Common myeloid progenitor, CD34-positive (primary cell): ENCODE data around the gene ZFPM1.
A peak's percentile ranks its signal among the peaks of the same experiment; 100 is the strongest.

ENCODE experiments used
- CTCF ChIA-PET: fragments of 350-600 bp; sonication (Branson Sonifier 250); formaldehyde crosslinking; loops from one replicate; lab custom pipeline; 2021; ENCODE audit warnings: antibody characterized with exemption; lab: Charles Lee
- POLR2A ChIA-PET: fragments of 350-600 bp; sonication (Branson Sonifier 250); formaldehyde crosslinking; loops from one replicate; lab custom pipeline; 2021; ENCODE audit warnings: antibody characterized with exemption; lab: Charles Lee
- DNase-seq, 3 donors: peaks; one replicate each; pipeline versions ENCODE4 v3.0.0 to v3.0.0-alpha.2; 2013
- H3K27ac ChIP-seq, 2 experiments: 1 replicate in 1 of 2; 2 replicates in 1 of 2; pipeline ENCODE4 v1.7.0; 2013; ENCODE audit warnings: inconsistent platforms in 2 of 2, low read length in 2 of 2, mild to moderate bottlenecking in 2 of 2, low read depth in 1 of 2, moderate library complexity in 1 of 2; ENCODE audit not compliant: severe bottlenecking in 2 of 2, insufficient read depth in 1 of 2, poor library complexity in 1 of 2
- H3K27me3 ChIP-seq, 5 experiments: replicated peaks in 2 of 5; 1 replicate in 3 of 5; 2 replicates in 2 of 5; pipeline versions ENCODE4 v1.6.1 to v1.7.0; 2013; ENCODE audit warnings: low read length in 4 of 5, mild to moderate bottlenecking in 2 of 5, moderate library complexity in 2 of 5, inconsistent platforms in 1 of 5; ENCODE audit not compliant: insufficient read depth in 5 of 5, control insufficient read depth in 4 of 5
- H3K36me3 ChIP-seq, 4 experiments: 1 replicate in 2 of 4; 2 replicates in 2 of 4; pipeline versions ENCODE4 v1.6.1 to v1.7.0; 2013; ENCODE audit warnings: low read length in 3 of 4, control low read depth in 1 of 4, mild to moderate bottlenecking in 1 of 4; ENCODE audit not compliant: control insufficient read depth in 4 of 4, insufficient read depth in 4 of 4
- H3K4me1 ChIP-seq, 4 experiments: 1 replicate in 3 of 4; 2 replicates in 1 of 4; pipeline versions ENCODE4 v1.6.1 to v1.7.1; 2013; ENCODE audit warnings: low read length in 3 of 4, mild to moderate bottlenecking in 3 of 4, control low read depth in 1 of 4, inconsistent platforms in 1 of 4, moderate library complexity in 1 of 4; ENCODE audit not compliant: control insufficient read depth in 4 of 4, insufficient read depth in 4 of 4; ENCODE audit errors: control extremely low read depth in 1 of 4
- H3K4me3 ChIP-seq, 7 experiments: 1 replicate in 4 of 7; 2 replicates in 3 of 7; pipeline versions ENCODE4 v1.5.1 to v1.7.0; 2013; ENCODE audit warnings: mild to moderate bottlenecking in 7 of 7, low read length in 6 of 7, moderate library complexity in 6 of 7, inconsistent platforms in 2 of 7, low read depth in 2 of 7, control low read depth in 1 of 7; ENCODE audit not compliant: insufficient read depth in 4 of 7, control insufficient read depth in 1 of 7; ENCODE audit errors: extremely low read depth in 1 of 7
- H3K9me3 ChIP-seq, 5 experiments: 1 replicate in 4 of 5; 2 replicates in 1 of 5; pipeline versions ENCODE4 v1.6.1 to v1.7.1; 2013; ENCODE audit warnings: low read length in 4 of 5, mild to moderate bottlenecking in 2 of 5, inconsistent platforms in 1 of 5, low read depth in 1 of 5, moderate library complexity in 1 of 5; ENCODE audit not compliant: control insufficient read depth in 4 of 5, insufficient read depth in 2 of 5; ENCODE audit errors: control extremely low read depth in 1 of 5
- WGBS: methylation state at CpG from one replicate; pipeline ENCODE4 v1.1.5; 2013; ENCODE audit not compliant: insufficient coverage; 5-methylcytosine and 5-hydroxymethylcytosine counted together

ZFPM1 gene

DNA sequence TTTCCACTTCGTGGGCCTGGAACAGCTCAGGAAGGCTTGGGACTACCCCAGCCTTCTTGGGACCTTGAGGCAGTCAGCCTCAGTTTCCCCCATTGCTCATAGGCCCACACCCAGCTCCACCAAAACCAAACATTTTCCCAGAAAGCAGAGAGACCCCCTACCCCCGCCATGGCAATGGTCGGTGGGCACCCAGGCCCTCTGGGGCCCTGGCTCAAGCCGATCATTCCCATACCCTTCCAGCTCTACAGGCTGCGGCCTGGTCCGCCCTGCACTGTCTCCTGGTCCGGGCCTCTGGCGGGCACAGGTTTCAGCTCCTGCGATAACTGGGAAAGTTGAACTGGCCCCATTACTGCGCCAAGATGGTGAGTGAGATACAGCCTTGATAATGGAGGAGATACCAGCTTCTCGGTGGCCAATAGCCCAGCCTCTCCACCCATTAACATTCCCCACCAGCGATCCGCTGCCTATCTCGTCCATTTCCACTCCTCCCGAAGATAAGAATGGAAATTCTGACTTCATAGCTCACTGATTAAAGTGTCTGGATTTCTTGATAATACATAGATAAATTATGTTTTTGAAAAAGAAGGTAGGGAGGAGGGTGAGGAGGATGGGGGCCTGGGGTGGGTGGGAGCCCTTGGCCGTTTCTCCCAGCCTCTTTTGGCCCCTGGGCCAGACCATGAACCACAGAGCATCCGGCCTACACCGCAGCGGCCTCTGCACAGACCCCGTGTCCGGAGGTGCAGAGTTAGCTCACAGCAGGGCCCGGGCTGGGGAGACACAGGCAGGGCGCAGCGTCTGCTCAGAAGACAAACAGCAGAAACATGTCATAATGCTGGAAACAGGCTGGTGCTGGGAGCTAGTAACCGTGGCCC, 11.6 kb downstream of the ZFPM1 start:
- Histone ChIP-seq H3K9me3 (no peaks in the 10 kb centered on the region), H3K36me3 (peaks cover 0 to 3% (median 0%) of the 10 kb centered on the region in 4 experiments), H3K4me1 (peaks cover 0 to 84% (median 74%) of the 10 kb centered on the region in 4 experiments), H3K27ac (no peak overlapping the region), H3K4me3 (peak overlapping the region in 3 of 7 experiments; percentile 14 to 36 (median 25)), H3K27me3 (no peaks in the 10 kb centered on the region)
- 49% methylated on average over 14 of the region's 25 CpGs for WGBS
- CTCF ChIA-PET, result interaction anchor here (0.9 to 1.4 kb wide), 3 partner anchors 20 to 96 kb away, joined by 3 to 4 read pairs (median 3); no protein-coding TSS in a partner anchor
- POLR2A ChIA-PET, result interaction anchor here (2.9 kb wide), 1 partner anchor 10 kb away, joined by 18 read pairs; no protein-coding TSS in a partner anchor
- DNase-seq, result peak in 2 of 3 donors; percentile 67 to 82

DNA sequence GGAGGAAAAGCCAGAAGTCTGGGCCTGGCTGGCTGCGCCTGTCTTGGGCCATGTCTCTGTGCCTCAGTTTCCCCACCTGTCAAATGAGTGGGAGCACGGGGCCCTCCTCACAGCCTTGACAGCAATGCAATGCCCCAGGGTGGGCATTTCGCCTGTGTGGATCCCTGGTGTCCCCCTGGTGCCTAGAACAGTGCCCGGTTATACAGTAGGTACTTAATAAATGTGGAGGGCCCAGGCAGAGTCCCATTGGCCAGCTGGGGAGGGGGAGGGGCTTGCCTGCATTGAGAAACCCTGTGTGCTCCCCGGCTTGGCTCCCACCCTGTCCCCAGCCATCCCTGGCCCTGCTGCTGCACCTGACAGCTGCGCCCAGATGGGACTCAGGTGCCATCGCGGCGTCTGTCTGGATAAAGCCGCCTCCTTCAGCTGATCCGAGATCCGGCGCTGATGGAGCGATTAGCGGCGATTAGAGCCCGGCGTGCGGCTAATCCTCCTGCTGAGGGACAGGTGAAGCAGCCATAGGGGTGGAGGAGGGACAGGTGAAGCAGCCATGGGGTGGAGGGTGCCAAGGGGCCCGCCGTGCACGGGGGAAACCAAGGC, 12.4 kb downstream of the ZFPM1 start:
- ChIA-PET POLR2A (interaction anchor here (1.3 to 2.9 kb wide), 2 partner anchors 11 to 13 kb away, joined by 4 to 18 read pairs; no protein-coding TSS in a partner anchor), CTCF (interaction anchor here (0.9 to 1.4 kb wide), 3 partner anchors 15 to 95 kb away, joined by 3 to 4 read pairs (median 3); no protein-coding TSS in a partner anchor)
- DNase-seq, result no peak
- Histone ChIP-seq H3K27ac (no peak overlapping the region), H3K4me1 (peaks cover 0 to 81% (median 68%) of the 10 kb centered on the region in 4 experiments), H3K4me3 (peak overlapping the region in 2 of 7 experiments; percentile 25 to 28), H3K9me3 (no peaks in the 10 kb centered on the region), H3K36me3 (peaks cover 0 to 3% (median 0%) of the 10 kb centered on the region in 4 experiments), H3K27me3 (no peaks in the 10 kb centered on the region)
- WGBS, result 83% methylated on average over 20 of the region's 22 CpGs

DNA sequence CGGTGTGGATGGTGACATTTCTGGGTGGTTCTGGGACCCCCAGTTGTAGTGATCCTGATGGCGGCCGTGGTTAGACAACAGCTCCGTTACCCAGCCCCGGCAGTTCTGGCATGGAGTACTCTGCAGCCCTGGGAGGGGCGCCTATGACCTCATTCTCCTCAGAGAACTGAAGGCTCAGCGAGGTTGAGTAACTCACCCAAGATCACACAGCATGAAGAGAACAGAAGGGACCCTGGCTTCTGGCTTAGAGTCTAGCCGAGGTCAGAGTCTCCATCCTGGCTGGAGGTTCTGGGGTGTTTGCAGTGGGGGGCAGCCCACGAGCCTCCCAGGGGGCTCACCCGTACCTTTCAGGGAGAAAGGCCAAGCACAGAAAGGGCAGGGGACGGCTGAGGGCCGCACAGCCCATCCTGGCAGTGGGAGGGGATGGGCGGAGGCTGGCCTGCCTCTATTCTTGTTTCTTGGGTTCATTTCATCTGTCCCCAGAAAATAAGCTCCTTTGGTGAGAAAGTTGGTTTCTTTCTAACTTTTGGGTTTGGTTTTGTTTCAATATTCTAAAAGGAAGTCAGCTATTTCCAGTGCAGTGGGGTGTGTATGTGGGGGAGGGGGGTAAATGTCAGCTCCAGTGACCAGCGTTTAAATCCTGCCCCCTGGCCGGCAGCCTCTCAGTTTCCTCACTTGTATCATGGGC, 13.2 kb downstream of the ZFPM1 start:
- H3K27me3 ChIP-seq, result no peaks in the 10 kb centered on the region
- WGBS, result 65% methylated on average over 13 of the region's 15 CpGs
- H3K4me1 ChIP-seq, result peaks cover 0 to 80% (median 67%) of the 10 kb centered on the region in 4 experiments
- CTCF ChIA-PET, result interaction anchor here (1.0 to 1.6 kb wide), 2 partner anchors 9 to 14 kb away, joined by 3 to 5 read pairs; no protein-coding TSS in a partner anchor
- H3K4me3 ChIP-seq, result peak overlapping the region in 2 of 7 experiments; percentile 33 to 34
- POLR2A ChIA-PET, result interaction anchor here (1.2 to 2.9 kb wide), 3 partner anchors 11 to 14 kb away, joined by 3 to 18 read pairs (median 4); no protein-coding TSS in a partner anchor
- H3K9me3 ChIP-seq, result no peaks in the 10 kb centered on the region
- H3K27ac ChIP-seq, result no peak overlapping the region
- no peak for DNase-seq
- H3K36me3 ChIP-seq, result peaks cover 0 to 3% (median 0%) of the 10 kb centered on the region in 4 experiments

DNA sequence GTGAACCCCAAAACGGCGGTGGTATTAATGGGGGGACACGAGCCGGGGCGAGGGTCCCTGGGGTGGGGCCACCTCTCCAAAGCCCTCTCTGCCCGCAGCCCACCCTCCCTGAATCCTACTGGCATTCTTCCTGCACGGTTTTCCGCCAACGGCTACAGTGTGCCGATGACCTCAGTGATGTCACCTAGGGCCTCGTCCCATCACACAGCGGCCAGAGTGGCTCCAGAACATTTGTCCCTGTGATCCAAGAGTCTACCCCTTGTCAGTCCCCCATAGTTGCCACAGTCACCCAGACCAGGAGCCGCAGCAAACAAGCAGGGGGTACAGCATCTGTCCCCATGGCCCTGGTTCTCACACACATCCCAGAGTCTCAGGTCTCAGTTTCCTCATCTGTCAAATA, 13.9 kb downstream of the ZFPM1 start:
- no peak for DNase-seq
- no peaks in the 10 kb centered on the region for H3K9me3 ChIP-seq
- H3K4me3 ChIP-seq, result peak overlapping the region in 1 of 7 experiments; percentile 34
- H3K27me3 ChIP-seq, result no peaks in the 10 kb centered on the region
- ChIA-PET POLR2A (interaction anchor here (1.2 to 2.9 kb wide), 2 partner anchors 12 to 13 kb away, joined by 3 to 18 read pairs; no protein-coding TSS in a partner anchor), CTCF (interaction anchor here (1.2 to 1.6 kb wide), 2 partner anchors 8 to 10 kb away, joined by 4 to 5 read pairs; no protein-coding TSS in a partner anchor)
- H3K4me1 ChIP-seq, result peaks cover 0 to 80% (median 65%) of the 10 kb centered on the region in 4 experiments
- H3K27ac ChIP-seq, result no peak overlapping the region
- H3K36me3 ChIP-seq, result peaks cover 0 to 3% (median 0%) of the 10 kb centered on the region in 4 experiments
- 95% methylated on average over 13 of the region's 13 CpGs for WGBS

DNA sequence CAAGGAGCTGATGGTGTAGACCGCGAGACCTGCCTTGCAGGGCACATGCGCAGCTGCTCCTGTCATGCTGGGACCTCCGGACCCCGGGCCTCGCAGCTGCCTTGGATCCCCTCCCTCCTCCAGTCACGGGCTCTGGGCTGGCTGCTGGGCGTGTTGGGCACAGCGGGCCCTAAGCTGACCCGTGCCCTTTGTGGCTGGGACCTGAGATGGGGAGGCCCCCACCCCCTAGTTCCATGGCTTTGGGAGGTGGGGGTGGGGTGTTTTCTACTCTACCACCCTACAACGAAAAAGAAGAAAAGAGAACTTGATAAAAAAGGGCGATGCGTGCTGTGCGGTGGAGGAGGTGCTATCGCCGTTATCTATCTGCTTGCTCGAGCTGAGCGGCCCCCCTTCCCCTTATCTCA, 14.5 kb downstream of the ZFPM1 start:
- Histone ChIP-seq H3K4me3 (no peak overlapping the region), H3K9me3 (no peaks in the 10 kb centered on the region), H3K4me1 (peaks cover 0 to 80% (median 63%) of the 10 kb centered on the region in 4 experiments), H3K36me3 (peaks cover 0 to 3% (median 0%) of the 10 kb centered on the region in 4 experiments), H3K27ac (no peak overlapping the region), H3K27me3 (no peaks in the 10 kb centered on the region)
- WGBS, result 86% methylated on average over 7 of the region's 18 CpGs
- POLR2A ChIA-PET, result no interaction called here
- DNase-seq, result no peak
- CTCF ChIA-PET, result interaction anchor here (1.2 to 1.6 kb wide), 2 partner anchors 9 to 10 kb away, joined by 4 to 5 read pairs; no protein-coding TSS in a partner anchor
